ENCODE measurements around the gene ETNK2.
A peak's percentile ranks its signal among the peaks of the same experiment; 100 is the strongest.

GRCh38 chr1:204198348-204199340 is 46.8 kb upstream of the ETNK2 start:
- TF ChIP-seq POLR2A (IDR thresholded peaks at IDR 0.05) (peak; percentile 52), POLR2AphosphoS5 (IDR thresholded peaks at IDR 0.05) (peak; percentile 77), CTCF (IDR thresholded peaks at IDR 0.05) (peak in 2 of 4 experiments; percentile 31 to 40)
